Heart left ventricle (tissue), 16 donors: ENCODE measurements around the gene VTI1A. TPM values are rescaled to one million over a fixed set of nuclear protein-coding genes. Genes with fewer than 3 reads are reported as not detected.

Experiments
- ATAC-seq, 4 donors: fragments of 200-7000 bp; cut with Tn5 transposase; one replicate each; pipeline ENCODE4 v1.9.1; 2020 to 2022; ENCODE audit warnings: moderate library complexity in 4 of 4, mild to moderate bottlenecking in 3 of 4, moderate number of reproducible peaks in 1 of 4
- DNase-seq, 5 donors: peaks; one replicate each; pipeline ENCODE4 v3.0.0-alpha.2; 2020
- H3K27ac ChIP-seq, 12 donors: fragments of 200-600 bp; sonication (generic) in 4 of 12; one replicate each; pipeline versions ENCODE4 v1.5.0 to v1.8.0; 2016 to 2022; ENCODE audit warnings: mild to moderate bottlenecking in 2 of 12
- H3K27me3 ChIP-seq, 9 donors: fragments of 200-600 bp; sonication (generic) in 2 of 9; one replicate each; pipeline versions ENCODE4 v1.5.1 to v1.8.0; 2016 to 2022; ENCODE audit warnings: mild to moderate bottlenecking in 3 of 9
- H3K36me3 ChIP-seq, 9 donors: fragments of 200-600 bp; sonication (generic) in 2 of 9; one replicate each; pipeline versions ENCODE4 v1.5.0 to v1.8.0; 2018 to 2022; ENCODE audit warnings: mild to moderate bottlenecking in 2 of 9
- H3K4me1 ChIP-seq, 12 donors: fragments of 200-600 bp; sonication (generic) in 4 of 12; one replicate each; pipeline versions ENCODE4 v1.5.0 to v1.8.0; 2016 to 2022; ENCODE audit warnings: mild to moderate bottlenecking in 3 of 12
- H3K4me3 ChIP-seq, 12 donors: fragments of 200-600 bp; sonication (generic) in 4 of 12; one replicate each; pipeline versions ENCODE4 v1.5.0 to v1.8.0; 2017 to 2022; ENCODE audit warnings: mild to moderate bottlenecking in 9 of 12, moderate library complexity in 4 of 12
- H3K9me3 ChIP-seq, 12 donors: fragments of 200-600 bp; sonication (generic) in 4 of 12; one replicate each; pipeline versions ENCODE4 v1.5.0 to v1.8.0; 2016 to 2022; ENCODE audit warnings: mild to moderate bottlenecking in 1 of 12
- POLR2A ChIP-seq, 2 donors: fragments of 450-650 bp; IDR thresholded peaks; one replicate each; pipeline ENCODE4 v1.6.1; 2017; ENCODE audit warnings: antibody characterized with exemption in 2 of 2, mild to moderate bottlenecking in 2 of 2, moderate library complexity in 2 of 2
- WGBS, 4 donors: extraction: QIAGEN DNeasy Blood & Tissue Kit in 2 of 4; methylation state at CpG; one replicate each; pipeline versions ENCODE4 v1.1.5 to v1.1.7; 2013 to 2018; 5-methylcytosine and 5-hydroxymethylcytosine counted together
- intact Hi-C, 10 donors: fragments of 100-400 bp; cut with DNase I; formaldehyde crosslinking; loops; one replicate each; pipeline versions ENCODE4 v1.11.1 to v1.14.2; 2022
- polyA plus RNA-seq, 2 donors: library from polyadenylated mRNA; stranded (reverse); fragments of 200-250 nt; gene quantifications; one replicate each; pipeline ENCODE4 v1.2.3, GENCODE V29; 2013
- total RNA-seq, 9 donors: library from RNA; depleted of rRNA in 2 of 9; stranded (reverse); fragments of >200 nt in 2 of 9; fragmentation: NEBNext Ultra II Directional in 3 of 9; extraction: Animal tissue kit (Norgen Biotek cat#: 25700) in 3 of 9; gene quantifications; one replicate each; pipeline versions ENCODE4 v1.1.0 to v1.2.4, GENCODE V29; 2016 to 2023
- TF ChIP-seq, protein P1 (sequence below), 12 donors: fragments of 200-600 bp; sonication (generic) in 4 of 12; IDR thresholded peaks; one replicate each; pipeline versions ENCODE4 v1.5.0 to v1.8.0; 2018 to 2022; ENCODE audit warnings: antibody characterized with exemption in 12 of 12, mild to moderate bottlenecking in 5 of 12
- donor health status: ischemic (EF 13 %, LVEDD 7.1; RV severe dilation, severe dysfunction).
- donor health status: healthy with polysubstance abuse.
- donor health status: DM: no; HTN: yes; CAD: no.
- donor health status: DM: no; HTN: no; CAD: no.
- donor health status: ischemic (EF 25% LVEDD 6.9; RV normal size, moderate dysfunction).
- donor health status: ischemic (EF 25% LVEDD 5.7; RV mildly dilated, moderate dysfunction).
- donor health status: healthy.
- donor health status: DM: yes; HTN: yes; CAD: no.
- donor health status: ischemic (EF 35%, LVEDD 5.7; RV mildly dilated, moderate dysfunction).
- donor health status: nonischemic (EF 11% LVEDD 7.7; RV severe dilation, severe dysfunction).
- donor health status: DM: yes; HTN: yes; CAD: no.
- donor health status: PGD.
- donor health status: ischemic (EF 29% LVEDD 5.4; RV normal size, mild dysfunction).
- donor health status: nonischemic (EF 23%, LVEDD 6.1; RV moderate dilation, normal function).

Gene VTI1A
- total and polyA plus RNA-seq, 11 donors: 6.0 to 33.1 (median 23.2) TPM

GRCh38 chr10:112666094-112666493 is 219.1 kb downstream of the VTI1A start:
- TF ChIP-seq, protein P1, sequence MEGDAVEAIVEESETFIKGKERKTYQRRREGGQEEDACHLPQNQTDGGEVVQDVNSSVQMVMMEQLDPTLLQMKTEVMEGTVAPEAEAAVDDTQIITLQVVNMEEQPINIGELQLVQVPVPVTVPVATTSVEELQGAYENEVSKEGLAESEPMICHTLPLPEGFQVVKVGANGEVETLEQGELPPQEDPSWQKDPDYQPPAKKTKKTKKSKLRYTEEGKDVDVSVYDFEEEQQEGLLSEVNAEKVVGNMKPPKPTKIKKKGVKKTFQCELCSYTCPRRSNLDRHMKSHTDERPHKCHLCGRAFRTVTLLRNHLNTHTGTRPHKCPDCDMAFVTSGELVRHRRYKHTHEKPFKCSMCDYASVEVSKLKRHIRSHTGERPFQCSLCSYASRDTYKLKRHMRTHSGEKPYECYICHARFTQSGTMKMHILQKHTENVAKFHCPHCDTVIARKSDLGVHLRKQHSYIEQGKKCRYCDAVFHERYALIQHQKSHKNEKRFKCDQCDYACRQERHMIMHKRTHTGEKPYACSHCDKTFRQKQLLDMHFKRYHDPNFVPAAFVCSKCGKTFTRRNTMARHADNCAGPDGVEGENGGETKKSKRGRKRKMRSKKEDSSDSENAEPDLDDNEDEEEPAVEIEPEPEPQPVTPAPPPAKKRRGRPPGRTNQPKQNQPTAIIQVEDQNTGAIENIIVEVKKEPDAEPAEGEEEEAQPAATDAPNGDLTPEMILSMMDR (IDR thresholded peaks at IDR 0.05): no peak
- no peak for TF ChIP-seq POLR2A (IDR thresholded peaks at IDR 0.05)
- intact Hi-C loops: no loop called here
- no peaks in the 10 kb centered on the region for H3K27me3 ChIP-seq

GRCh38 chr10:112669989-112670388 is 223.0 kb downstream of the VTI1A start:
- Histone ChIP-seq H3K27ac (no peak overlapping the region), H3K36me3 (peaks cover 0 to 26% (median 13%) of the 10 kb centered on the region in 9 donors), H3K9me3 (no peaks in the 10 kb centered on the region), H3K4me1 (no peaks in the 10 kb centered on the region), H3K27me3 (no peaks in the 10 kb centered on the region), H3K4me3 (no peak overlapping the region)
- DNase-seq (no peak), ATAC-seq (no peak)
- WGBS, 4 donors: 93 to 96% (median 94%) methylated on average over 4 of the region's 4 CpGs
- TF ChIP-seq POLR2A (IDR thresholded peaks at IDR 0.05): no peak
- TF ChIP-seq, protein P1 (IDR thresholded peaks at IDR 0.05): no peak
- intact Hi-C loops: no loop called here

More at GRCh38 chr10:112666094-112666493, 219.1 kb downstream of the VTI1A start:
- Histone ChIP-seq H3K27ac (no peak overlapping the region), H3K4me3 (no peak overlapping the region), H3K36me3 (peaks cover 0 to 26% (median 13%) of the 10 kb centered on the region in 9 donors), H3K4me1 (no peaks in the 10 kb centered on the region), H3K9me3 (peaks cover 0 to 10% (median 0%) of the 10 kb centered on the region in 12 donors)
- no peak for DNase-seq
- no peak for ATAC-seq

DNA sequence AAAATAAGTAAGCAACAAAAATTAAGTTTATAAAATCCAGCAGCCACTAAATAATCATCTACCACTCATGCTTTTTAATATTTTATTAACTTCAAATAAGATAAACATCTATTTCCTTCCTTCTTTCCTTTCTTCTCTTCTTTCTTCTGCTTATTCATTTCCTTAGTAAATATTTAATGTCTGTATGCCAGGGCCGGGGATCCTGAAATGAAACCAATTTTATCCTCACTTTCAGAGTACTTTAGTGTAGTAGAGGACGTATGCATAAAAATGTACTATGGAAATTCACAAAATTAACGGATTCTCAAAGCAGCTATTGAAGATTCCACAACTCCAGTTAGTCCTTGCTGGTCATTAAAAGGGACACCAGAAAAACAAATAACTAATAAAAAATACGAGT is 224.7 kb downstream of the VTI1A start:
- Histone ChIP-seq H3K4me1 (no peaks in the 10 kb centered on the region), H3K36me3 (peaks cover 0 to 26% (median 13%) of the 10 kb centered on the region in 9 donors), H3K9me3 (no peaks in the 10 kb centered on the region), H3K4me3 (no peak overlapping the region), H3K27ac (no peak overlapping the region), H3K27me3 (no peaks in the 10 kb centered on the region)
- ATAC-seq (no peak), DNase-seq (no peak)
- intact Hi-C loops: no loop called here
- TF ChIP-seq, protein P1 (IDR thresholded peaks at IDR 0.05): no peak
- TF ChIP-seq POLR2A (IDR thresholded peaks at IDR 0.05): no peak
- 89 to 93% (median 91%) methylated on average over 4 of the region's 4 CpGs for WGBS, 4 donors

DNA sequence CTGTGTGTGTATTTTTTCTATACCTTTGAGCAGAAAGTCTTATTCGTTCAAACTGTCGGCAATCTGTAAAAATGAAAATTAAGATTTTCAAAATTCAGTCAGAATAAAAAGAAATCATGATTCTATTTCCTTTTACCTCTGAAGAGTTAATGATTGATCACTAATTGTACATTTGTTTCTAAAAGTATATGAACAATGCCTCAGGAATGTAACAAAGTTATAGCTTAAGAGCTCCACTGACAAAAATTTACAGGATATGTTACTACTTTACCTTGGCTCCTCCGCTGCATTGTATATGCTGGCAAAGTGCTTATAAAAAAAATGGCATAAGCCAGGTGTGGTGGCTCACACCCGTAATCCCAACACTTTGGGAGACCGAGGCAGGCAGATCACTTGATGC is 225.7 kb downstream of the VTI1A start:
- Histone ChIP-seq H3K36me3 (peaks cover 0 to 26% (median 13%) of the 10 kb centered on the region in 9 donors), H3K4me1 (no peaks in the 10 kb centered on the region), H3K9me3 (no peaks in the 10 kb centered on the region), H3K27ac (no peak overlapping the region), H3K27me3 (no peaks in the 10 kb centered on the region), H3K4me3 (no peak overlapping the region)
- 95 to 97% (median 97%) methylated on average over 5 of the region's 5 CpGs for WGBS, 4 donors
- DNase-seq (no peak), ATAC-seq (no peak)
- TF ChIP-seq POLR2A (IDR thresholded peaks at IDR 0.05): no peak
- TF ChIP-seq, protein P1 (IDR thresholded peaks at IDR 0.05): no peak
- intact Hi-C loops: no loop called here
